HG03439 (cell line): ENCODE results near the gene TFF1.

Source experiments
- ATAC-seq: cut with Tn5 transposase; IDR thresholded peaks from one replicate; pipeline ENCODE4 v1.9.1; 2021; ENCODE audit warnings: mild to moderate bottlenecking, moderate library complexity; ENCODE audit not compliant: unreplicated experiment

The TFF1 gene

DNA sequence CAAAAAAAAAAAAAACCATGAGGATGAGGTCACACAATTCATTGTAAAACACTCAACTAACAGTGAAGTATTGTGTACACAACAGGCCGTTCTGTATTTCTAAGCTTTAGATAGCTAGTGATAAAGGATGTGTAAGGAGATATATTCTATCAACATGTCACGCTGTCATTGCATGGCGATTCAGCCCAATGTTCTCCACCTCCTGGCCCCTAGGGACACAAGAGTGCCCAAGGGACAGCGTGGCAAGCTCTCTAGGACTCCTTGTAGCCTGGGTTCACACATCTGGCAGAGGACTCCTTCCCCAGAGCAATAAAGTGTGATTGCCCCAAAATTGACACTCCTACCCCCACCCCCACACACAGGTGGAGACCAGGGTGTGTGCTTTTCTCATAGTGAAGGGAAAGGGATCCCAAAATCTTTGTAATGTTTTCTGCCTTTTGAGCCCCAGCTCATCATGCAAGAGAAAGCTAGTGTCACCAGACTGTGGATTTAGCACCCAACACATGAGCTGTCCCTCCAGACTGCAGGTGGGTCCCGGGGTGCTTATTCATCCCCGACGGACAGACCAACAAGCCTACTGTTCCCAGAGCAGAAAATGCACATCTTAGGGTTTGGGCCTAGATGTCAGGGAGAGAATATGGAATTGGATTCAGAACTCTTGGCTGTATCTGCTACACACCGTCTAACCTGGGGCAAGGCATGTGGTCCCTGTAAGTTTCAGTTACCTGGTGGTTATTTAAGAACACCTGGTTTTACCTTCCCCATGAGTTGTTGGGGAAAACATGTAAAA lies 18.0 kb upstream of the TFF1 start:
- no peak for ATAC-seq

DNA sequence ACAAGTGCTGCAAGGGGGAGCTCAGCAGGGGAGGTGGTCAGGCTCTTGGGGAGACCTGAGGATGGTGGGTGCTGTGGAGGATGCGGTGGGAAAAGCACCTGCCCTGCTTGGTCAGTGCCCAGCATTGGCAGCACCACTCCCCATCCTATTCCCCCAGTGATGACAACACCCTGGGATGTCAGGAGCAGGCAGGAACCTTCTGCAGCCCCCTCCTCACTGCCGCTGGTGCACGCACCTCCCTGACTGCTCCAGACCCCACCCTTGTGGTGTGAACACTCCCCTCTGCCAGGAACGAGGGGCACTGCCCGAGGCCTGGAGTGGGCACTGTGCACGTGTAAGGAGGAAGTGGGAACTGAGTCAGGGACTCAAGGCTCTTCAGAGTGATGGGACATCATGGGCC lies 17.0 kb upstream of the TFF1 start:
- no peak for ATAC-seq

DNA sequence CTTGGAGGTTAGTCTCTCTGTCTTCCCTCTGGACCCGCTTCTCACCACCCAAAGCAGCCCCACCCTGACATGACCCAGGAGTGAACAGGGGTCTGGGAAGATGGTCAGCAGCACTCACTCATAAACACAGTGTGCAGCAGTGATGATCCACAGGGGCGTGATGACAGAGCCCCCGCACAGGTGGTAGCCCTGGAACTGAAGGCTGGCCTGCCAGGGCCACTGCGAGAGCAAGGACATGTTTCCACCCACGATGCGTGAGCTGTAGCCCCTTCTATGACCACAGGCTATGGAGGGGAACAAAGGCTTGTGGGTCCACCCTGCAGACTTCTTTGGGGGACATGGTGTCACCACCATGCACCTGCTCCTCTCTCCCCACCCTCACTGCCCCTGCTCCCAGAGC lies 16.6 kb upstream of the TFF1 start:
- ATAC-seq, result no peak

DNA sequence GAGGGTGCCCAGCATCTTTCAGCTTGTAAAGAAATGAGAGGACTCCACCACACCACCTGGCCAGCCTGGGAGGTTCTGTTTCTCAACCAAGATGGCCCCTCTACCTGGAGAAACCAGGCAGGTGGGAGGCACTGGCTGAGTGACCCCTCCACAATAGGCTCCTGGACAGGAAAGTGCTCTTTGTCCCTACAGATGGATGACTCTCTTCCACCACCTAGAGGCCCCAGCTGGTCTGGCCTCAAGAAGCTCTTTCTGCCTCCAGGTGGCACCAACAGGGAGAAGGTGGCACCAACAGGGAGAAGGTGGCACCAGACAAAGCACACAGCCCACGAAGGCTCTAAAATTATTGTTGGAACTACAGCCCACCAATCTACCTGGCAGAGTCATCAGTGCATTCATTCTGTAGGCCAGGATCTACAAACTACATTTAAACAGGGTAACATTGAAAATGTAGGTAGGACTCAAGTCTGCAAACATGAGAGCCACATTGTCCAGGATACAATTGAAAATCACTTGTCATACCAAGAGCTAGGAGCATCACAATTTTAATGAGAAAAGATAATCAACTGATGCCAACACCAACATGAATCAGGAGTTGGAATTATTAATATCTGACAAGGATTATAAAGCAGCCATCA lies 15.1 kb upstream of the TFF1 start:
- ATAC-seq, result no peak

DNA sequence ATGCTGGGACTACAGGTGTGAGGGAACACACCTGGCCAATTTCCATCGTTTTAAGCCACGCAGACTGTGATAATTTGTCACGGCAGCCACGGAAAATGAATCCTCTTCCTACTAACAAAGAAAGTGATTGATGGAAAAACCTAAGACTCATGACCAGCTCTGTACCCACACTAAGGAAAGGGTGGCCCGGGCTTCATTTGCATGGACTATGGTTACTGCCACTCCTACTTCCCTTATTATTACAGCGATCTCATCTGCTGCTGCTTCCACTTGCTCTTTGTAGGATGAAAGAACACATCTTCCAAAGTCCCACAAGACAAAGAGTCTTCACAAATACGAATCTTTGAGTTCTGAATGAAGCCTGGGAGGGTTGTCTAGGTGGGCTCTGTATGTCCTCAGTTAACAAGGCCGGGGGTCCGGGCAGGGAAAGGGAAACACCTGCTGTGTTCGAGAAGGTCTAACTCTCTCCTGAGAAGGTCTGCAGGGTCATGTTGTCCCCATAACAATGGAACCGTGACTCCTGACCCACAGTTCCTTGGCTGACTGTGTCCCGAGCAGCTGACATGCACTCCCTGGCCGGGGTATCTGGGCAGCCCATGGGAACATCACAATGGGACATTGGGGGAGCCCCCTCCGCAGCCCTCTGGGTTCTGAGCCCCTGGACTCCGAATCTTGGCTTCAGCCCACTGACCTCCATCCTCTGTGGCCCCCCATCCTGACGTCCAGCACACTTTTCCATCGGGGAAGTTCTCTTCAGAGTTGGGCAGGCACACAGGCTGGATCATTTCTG lies 13.3 kb upstream of the TFF1 start:
- ATAC-seq, result no peak

DNA sequence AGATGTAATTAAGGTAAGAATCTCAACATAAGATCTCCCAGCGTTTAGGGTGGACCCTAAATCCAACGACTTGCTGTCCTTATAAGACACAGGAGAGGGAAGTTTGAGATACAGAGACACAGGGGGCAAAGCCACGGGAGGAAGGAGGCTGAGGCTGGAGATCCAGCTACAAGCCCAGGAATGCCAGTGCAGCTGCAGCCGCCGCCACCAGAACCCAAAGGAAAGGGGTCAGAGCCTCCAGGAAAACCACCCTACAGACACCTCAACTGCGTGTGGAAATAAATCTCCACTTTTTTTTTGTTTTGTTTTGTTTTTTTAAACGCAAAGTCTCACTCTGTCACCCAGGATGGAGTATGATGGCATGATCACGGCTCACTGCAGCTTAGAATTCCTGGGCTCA lies 12.1 kb upstream of the TFF1 start:
- ATAC-seq, result no peak

DNA sequence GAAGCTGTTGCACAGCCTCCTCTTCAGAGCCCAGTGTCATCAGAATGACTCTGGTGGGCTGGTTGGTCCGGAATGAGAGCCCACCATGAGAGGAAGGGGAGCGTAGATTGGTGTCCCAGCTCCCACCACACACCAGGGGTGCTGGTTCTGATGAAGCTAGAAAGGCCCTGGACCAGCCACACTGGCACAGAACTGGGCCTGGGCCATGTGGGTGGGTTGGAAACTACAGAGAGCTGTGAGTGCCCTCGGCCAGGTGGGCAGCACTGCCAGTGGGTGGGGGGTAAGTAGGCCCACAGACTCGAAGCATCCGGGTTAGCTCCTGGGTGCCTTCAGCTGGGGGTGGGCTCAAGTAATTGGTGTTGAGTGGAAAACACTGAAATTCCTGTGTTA lies 11.6 kb upstream of the TFF1 start:
- ATAC-seq, result no peak

DNA sequence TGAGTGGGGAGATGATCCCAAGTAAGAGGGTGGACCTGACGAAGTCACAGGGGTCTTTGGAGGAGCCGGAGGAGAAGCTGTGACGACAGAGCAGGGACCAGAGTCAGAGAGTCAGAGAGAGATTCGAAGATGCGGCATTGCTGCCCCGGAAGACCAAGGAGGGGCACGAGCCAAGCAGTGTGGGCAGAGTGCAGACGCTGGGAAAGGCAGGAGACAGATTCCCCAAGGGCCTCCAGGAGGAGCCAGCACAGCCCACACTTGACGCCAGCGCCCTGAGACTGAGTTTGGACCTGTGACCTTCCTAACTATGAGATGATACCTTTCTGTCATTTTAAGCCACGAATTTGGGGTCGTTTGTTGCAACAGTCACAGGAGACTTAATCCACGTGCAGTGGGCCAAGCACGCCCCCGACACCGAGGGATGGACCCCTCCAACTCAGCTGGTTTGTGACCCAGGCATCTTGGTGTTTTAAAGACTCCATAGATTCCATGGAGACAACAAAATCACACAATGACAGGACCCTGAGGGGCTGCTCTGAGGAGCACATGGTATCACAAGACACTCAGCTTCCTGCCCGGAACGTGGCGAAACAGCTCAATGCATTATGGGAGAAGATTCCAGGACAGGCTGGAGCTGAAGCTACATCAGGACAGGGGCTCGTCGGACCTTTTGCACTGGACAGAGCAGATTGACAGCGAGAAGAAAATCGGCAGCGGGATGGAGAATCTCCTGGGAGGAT lies 11.0 kb upstream of the TFF1 start:
- ATAC-seq, result no peak

DNA sequence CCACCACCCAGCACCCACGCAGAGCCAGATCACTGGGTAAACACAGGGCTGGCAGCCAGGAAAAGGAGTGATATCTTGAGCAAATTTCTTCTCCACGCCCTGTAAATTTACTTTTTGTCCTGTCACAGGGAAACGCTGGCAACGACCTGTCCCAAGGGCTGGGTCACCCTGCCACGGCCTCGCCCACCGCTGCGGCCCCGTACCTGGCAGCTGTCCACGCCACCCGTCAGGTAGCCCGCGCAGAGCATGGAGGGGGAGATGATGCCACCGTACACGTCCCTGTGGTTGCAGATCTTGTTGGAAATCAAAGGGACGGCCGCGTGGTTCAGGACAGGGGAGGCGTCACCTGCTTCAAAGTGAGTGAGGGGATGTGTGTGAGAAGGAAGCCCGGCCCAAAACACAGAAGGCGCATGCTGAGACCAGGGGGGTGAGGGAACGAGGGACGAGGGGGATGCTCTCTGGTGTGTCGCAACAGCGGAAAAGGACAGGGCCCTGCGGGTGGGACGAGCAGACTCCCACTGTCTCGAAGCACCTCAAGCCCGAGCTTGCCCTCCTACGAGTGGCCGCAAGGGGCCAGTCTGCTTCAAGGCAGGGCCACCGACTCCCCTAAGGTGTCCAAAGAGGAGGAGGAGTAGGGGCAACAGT lies 10.1 kb upstream of the TFF1 start:
- no peak for ATAC-seq

DNA sequence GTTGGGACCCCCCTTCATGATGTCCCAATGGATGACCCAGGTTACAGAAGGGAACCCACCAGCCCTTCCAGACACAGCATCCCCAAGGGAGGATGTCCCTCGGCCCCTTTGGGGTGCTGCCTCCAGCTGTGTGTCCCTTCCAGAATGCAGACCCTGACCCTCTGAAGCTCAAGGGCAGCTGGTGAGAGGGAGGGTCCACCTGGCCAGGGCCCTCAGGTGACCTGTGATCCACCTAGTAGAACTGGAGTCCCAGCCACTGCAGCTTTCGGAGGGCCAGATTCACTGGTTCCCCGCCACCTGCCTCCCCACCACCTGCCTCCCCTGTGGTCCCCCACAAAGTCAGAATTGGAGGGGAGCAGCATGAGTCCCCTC lies 9.6 kb upstream of the TFF1 start:
- ATAC-seq, result no peak

DNA sequence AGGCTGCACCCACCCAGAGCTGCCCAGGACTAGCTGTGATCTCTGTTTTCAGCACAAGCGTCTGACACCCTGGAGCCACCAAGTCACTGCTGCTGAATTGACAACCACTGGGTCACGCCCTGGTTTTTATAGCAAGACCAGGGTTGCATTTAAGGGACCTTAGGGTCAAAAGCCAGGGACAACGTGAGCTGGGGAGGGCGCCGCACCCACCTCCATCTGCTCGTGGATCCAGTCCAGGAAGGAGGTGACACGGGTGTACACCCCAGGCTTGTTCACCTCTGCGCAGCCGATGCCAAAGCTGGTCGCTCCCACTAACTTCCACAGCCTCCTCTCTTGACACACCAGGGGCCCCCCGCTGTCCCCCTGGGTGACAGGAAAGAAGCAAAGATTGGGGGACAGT lies 9.2 kb upstream of the TFF1 start:
- no peak for ATAC-seq

DNA sequence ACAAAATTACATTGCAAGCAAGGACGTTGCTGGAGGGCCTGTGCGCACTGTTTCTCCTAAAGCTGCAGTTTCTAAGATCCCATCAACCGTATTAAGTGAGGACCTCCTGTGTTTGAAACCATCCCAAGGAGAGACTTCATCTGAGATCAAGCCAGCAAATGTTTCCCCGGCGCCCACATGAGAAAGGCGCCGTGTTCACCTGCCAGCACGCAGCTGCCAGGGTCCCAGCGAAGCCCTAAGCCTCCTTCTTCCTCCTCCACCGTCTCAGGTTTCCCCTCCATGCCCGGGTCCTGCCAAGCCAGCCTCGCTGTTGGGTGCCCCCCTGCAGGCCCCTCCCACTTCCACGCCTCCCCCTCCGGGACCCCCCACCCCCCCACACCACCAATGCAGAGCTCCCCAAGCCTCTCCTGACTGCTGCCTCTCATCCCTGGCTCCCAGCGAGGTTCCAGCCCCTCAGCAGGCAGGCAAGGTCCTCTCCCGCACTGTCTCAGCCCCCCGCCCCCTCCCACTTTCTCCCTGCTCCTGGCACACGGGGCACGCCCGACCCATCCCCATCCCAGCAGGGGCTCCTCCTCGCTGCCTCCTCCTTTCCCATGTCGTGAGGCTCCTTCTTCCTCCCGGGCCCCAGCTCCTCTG lies 8.6 kb upstream of the TFF1 start:
- ATAC-seq, result no peak

DNA sequence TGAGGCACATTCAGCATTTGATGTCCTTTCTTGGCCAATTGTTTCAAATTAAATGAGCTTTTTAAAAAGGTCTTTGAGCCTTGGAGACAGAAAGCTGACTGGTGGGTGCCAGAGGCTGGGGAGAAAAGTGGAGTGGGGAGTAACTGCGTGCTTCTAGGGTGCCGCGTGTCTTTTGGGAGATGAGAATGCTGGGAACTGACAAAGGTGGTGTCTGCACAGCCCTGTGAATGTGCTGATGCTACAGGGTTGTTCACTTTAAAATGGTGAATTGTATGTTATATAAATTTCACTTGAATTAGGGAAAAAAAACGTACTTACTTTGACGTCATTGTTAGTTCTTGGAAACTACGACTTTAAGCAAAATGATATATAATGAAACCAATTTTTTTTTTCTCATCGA lies 8.1 kb upstream of the TFF1 start:
- no peak for ATAC-seq

DNA sequence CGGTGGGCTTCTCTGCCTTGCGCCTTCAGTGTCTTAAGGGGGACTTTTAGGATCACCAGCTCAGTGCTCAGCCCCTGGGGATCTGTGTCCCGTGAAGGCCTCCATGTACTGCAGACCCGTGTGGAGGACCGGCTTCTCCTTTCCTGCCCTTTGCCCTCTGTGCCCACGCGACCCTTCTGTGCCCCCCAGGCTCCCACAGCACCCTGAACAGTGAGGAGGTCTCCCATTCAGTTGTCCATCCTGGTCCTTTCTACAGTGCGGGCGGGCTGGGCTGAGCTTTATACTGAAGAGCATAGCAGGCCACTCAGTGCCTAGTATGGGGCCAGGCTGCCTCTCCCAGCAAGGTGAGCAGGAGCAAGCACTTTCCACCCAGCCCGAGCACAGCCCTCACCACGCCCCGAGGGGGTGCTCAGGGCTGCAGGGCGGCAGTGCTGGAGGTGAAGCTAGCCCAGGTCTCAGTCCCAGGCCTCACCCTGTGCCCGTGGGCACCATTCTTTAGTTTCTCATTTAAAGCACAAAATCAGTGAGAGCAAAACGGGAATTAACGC lies 7.6 kb upstream of the TFF1 start:
- ATAC-seq, result no peak

DNA sequence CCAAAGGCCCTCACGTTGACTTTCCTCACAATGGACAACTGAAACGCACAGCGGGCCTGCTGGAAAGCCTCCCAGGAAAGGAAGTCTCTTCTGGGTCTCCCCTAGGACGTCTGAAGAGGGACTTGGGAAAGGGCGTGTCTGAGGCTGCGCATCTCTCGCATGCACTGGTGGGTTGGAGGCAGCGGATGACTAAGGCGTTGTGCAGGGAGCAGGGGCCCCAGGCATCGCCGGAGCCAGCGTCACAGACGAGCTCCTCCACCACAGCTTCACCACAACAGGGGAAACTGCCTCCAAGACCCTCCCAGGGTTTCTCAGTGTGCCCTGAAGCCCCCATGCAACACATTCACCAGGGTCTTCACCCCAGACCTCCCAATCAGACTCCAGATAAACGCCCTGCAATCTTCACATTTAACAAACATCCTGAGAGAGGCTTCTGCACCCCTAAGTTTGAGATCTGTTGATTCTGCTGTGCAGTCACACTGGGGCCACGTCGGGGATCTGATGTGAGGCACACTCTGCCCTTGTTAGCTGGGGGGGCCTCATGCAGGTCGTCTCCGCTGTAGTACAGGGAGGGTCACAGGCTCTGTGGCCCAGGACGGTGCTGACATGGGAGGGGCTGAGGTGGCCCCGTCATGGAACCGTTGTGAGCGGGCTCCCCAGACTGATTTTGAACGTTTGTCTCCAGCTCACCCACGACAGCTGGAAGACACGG lies 7.0 kb upstream of the TFF1 start:
- no peak for ATAC-seq

DNA sequence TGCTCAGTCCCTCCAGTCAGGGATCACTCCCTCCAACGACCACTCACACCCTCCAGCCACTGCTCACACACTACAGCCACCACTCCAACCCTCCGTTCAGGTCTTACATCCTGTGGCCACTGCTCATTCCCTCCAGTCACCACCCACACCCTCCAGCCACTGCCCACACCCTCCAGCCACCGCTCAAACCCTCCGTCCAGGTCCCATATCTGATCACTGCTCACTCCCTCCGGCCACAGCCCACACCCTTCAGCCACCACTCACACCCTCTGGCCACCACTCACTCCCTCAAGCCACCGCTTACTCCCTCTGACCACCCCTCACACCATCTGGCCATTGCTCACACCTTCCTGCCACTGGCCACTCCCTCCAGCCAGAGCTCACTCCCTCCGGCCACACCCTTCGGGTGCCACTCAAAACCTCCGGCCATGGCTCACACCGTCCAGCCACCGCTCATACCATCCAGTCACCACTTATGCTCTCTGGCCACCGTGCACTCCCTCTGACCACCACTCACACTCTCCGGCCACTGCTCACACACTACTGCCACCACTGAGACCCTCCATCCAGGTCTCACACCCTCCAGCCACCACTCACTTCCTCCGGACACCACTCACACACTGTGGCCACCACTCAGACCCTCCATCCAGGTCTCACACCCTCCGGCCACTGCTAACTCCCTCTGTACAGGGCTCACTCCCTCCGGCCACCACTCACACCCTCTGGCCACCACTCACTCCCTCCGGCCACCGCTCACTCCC lies 4.7 kb upstream of the TFF1 start:
- no peak for ATAC-seq

DNA sequence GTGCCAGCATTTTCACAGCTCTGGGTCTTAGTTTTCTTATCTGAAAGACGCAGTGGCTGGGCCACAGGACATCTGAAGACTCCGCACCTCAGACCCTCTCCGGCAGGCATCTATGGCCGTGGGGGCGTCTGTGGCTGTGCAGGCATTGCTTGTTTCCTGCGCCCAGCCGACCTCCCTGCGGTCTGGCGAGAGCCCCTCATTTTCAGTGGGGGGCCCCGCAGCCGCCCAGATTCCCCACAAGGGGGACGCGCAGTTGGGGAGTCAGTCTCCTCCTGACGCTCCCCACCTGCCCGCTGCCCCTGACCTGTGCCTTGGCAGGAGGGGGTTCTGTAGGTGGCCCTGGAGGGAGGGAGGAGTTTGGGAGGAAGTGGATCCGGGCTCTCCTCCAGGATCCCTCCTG lies 3.5 kb upstream of the TFF1 start:
- ATAC-seq, result no peak

DNA sequence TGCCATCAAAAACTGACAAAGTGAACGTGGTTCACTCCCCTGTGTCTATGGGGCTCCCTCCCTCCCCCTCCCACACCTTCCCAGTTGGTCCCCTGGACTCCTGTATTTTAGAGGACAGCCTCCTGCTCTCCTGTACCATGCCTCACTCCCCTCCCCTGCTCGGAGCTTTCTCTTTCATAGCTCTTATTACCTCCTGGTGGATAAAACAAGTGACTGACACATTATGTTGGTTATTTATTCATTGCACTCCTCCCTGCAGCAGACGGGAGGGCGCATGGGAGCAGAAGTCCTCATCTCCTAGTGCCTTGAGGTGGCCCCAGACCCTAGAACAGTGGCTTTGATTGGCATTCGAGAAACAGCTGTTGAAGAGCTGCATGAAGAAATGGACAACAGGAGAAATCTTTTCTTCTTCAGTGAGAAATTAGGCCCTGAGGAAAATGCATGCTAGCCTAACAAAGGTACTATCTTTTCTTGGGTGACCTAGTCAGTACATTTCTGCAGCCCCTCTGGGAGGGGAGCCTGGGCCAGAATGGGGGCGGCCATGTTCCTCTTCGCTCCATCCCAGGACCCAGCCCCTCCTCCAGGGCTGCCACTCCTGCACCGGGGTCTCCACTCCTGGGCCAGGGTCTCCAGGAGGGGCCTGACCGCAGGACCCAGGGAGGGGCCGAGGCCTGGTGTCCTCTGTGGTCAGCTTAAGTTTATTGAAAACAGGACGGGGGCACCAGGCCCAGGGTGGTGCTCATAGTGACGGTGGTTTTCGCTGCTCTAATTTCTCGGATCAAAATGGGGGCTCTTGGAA lies 1.2 kb upstream of the TFF1 start:
- ATAC-seq, result no peak
